HG03457 (cell line): ENCODE results near the gene ARMC9.
"Not testable (repeated sequence)": the region's sequence is repeated elsewhere in the genome, so short reads cannot be mapped to it uniquely, and the experiment has no call there.

Experiments
- ATAC-seq: cut with Tn5 transposase; IDR thresholded peaks from one replicate; pipeline ENCODE4 v1.9.1; 2021; ENCODE audit warnings: moderate number of reproducible peaks; ENCODE audit not compliant: unreplicated experiment

Gene ARMC9

DNA sequence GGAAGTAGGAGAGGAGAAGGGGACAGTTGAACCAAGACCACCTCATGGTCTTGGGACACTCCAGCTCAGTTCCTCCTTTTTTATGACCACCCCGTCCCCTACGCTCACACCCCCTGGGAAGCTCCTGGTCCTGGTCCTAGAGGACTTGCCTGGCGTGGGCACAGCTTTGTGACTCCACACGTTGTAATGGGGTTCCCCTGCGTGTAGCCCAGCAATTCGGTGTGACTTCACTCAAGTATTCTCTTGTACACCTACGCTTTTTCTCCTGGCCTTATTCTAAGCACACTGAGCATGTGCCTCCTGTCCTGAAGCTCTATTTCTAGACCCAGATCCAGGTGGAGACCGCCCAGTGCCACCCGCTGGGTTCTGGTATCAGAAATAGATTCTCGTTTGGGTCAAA is 161.0 kb downstream of the ARMC9 start:
- no peak for ATAC-seq

DNA sequence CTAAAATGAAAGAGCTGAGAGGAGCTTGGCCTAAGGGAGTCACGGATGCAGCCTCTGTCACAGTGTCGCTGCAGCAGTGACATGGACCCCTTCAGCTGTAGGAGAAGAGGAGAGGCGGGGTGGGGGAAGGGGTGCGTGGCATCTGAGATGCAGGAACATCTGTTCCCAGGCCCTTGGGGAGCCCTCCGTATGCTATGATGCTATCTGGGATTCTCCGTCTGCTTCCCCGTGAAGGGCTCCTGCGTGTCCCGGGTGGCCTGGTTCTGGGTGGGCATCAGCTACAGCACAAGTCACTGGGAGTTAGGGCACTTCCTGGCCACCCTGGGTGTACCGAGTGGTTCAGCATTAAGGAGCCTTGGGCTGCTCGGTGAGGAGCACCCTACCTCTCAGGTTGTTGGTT is 161.5 kb downstream of the ARMC9 start:
- ATAC-seq: no peak

DNA sequence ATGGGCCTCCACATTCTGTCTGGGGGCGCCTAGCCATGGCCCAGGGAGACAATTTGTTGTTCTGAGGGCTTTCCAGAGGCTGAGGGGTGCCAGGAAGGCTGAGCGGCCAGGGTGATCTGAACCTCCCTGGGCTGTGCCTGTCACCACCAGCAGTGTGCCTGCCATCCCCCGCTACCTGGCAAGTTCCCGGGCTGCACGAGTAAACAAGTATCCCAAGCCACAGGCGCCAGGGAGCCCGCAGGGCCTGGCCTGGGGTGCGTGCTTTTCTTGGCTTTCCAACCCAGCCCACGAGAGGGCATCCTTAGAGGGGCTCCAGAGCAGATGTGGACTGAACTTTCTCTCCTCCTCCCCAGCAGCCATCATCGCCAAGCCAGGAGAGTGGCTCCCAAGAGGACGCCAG is 162.0 kb downstream of the ARMC9 start:
- no peak for ATAC-seq

DNA sequence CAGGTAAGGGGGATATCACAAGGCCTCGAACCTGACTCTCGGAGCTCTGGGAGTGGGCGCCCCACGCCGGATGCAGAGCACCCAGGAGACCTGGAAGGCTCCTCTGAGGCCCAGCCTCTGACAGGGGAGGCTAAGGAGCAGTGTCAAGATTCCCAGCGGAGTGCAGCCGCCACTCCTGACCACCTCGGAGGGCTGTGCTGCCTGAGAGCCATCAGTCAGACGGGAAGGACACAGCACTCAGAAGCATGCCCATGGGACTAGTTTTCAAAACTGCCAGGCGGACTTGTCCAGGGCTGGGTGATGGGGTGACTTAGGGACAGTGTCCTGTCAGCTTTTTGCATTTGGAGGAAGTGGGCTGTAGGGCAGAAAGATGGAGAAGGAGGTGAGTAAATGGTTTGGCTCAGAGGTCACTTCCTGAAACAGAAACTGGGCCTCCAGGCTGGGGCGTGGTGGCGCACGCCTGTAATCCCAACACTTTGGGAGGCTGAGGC is 162.5 kb downstream of the ARMC9 start:
- no peak for ATAC-seq

DNA sequence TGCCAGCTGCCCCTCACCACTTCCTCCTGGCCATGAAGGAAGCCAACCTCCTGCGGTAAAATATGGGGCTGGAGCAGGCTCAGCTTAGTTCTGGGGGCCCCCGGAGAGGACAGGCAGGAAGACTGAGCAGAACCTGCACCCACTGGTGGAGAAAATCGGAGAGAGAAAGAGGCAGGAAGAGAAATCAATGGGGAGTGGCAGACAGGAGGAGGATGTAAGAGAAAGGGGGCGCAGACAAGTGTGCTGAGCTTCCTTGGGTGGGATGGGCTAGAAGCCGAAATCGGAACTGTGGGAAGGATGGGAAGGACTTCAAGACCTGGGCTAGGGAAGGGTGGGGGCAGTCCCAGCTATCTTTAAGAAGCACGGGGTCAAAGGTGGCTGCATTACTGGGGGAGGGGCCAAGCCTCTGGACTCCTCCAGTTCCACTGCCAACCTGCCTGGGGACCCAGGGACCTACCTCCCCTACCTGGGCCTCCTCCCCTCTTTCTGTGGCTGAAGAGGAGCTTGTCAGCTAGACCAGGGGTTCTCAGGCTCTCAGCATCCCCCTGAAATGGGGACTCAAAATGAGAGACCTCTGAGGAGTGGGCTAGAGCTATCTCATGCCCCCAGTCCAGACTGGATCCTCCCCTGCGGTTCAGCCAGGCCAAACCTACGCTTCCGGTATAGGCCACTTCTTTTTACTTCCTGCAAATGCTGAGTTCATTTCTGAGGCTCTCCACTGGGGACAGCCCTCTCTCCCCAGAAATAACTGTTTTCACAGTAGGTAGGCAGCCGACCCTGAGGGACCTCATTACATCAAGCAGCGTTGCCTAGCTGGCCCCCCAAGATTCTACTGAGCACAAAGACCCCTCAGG is 163.5 kb downstream of the ARMC9 start:
- no peak for ATAC-seq

DNA sequence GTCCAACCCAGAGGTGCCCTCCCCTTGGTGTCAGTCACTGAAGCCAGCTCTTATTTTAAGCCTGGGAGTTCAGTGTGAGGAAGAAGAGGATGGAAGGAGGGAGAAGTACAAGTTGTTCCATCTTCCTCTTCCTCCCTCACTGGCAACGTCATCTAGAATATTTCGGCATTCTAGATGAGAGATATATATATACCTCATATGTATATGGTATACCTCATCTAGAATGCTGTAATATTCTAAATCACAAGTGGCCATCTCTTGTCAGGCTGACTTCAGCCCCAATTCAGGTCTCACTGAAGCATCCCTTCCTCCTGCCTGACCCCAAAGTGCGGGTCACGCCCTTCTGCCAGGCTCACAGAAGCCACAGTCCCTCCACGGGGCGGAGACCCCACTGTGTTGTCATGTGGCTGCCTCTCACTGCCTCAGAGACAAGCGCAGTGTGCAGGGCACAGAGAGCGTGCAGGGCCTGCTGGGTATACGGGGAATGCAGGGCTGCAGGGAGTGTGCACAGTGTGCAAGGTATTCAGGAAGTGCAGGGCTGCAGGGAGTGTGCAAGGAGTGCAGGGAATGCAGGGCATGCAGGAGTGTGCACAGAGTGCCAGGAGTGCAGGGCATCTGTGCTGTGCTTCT is 164.2 kb downstream of the ARMC9 start:
- no peak for ATAC-seq

DNA sequence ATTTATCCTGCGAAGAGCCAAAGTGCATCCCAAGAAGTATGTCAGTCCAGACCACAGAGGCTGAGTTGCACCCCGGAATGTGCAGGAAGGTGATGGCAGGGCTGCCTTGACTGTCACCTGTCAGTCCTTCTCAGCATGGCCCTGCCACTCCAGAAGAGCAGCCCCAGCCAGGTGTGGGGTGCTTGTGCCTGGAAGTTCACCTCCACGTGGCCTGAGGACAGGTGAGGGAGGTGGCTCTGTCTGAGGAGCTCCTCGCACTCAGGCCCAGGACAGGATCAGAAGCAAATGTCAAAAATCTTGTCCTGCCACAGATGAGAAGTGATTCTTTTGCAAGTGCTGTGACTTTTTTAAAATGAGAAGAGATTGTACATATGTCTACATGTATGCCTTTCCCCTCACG is 165.6 kb downstream of the ARMC9 start:
- no peak for ATAC-seq

DNA sequence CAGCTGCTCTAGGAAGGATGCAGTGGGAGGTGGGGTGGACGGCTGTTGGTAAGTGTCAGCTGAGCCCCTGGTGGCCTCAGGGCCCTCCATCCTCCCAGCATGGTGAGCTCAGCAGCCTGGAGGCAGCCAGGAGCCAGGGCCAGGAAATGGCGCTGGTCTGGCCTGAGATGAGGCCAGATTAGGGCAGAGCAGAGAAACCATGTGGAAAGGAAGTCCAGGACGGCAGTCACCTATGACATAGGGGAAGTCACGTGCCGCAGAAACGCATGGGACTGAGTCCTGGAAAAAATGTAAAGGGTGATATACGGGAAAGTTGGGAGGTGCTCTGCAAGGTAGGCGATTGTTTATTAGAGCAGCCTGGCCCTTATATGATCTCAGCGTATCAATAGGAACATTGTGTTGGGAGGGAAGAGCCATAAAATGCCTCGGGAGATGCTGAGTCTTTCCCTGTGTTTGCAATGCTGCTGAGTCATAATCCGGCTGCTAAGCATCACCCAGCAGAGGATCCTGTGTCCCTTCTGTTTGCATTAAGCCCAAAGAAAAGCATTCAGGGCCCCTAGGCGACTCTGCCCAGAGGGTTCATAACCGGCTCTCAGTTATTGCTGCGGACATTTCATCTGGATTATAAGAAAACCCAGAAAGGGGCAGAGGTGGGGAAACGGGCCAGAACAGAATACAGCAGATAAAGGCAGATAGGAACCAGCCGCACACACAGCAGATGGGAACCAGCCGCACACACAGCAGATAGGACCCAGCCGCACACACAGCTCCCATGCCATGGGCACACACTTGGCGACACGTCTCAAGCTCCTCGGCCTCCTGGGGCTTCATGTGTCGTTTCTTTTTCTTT is 166.8 kb downstream of the ARMC9 start:
- no peak for ATAC-seq

DNA sequence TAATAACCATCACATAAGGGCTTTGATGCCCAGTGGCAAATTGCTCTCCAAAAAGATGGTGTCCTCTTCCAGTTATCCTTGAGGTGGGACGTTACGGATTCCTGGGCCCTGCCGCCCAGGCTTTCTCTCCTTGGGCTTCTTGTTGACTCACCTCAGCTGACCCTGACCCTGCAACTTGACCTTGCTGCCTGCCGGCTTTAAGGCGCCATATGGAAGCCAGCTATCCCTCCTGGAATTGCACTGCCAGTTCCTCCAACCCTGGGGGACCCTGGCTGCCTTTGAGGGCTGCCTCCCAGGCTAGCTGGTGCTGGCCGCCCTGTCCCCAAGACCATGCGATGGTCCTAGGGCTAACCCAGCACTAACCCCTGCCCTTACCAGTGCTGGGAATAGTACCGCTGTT is 168.7 kb downstream of the ARMC9 start:
- no peak for ATAC-seq

DNA sequence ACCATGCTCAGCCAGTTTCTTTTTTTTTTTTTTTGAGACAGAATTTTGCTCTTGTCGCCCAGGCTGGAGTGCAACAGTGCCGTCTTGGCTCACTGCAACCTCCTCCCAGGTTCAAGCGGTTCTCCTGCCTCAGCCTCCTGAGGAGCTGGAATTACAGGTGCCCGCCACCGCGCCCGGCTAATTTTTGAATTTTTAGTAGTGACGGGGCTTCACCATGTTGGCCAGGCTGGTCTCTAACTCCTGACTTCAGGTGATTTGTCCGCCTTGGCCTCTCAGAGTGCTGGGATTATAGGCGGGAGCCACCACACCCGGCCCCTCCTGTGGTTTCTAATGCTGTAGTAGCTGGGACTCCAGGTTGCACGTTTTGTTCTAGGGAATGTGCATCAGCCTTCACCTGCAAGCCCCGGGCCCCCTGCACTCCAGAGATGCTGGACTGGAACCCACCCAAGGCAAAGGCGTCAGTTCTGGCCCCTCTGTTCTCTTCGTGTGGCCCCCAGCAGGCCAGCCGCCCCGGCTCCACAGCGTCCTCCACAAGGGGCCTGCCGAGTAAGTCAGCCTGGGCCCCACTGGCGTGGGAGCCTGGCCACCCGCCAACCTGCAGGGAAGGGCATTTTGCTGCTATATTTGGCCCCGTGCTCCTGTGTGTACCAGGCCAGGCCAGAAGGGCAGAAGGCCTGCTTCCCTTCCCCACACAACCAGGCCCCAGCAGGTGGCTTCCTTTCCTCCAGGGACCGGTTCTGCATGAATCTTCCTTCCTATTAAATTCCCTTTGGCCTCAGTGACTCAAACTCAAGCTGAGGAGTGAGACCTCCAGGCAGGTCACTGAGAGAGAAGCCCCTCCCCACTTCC is 171.4 kb downstream of the ARMC9 start:
- ATAC-seq: no peak

DNA sequence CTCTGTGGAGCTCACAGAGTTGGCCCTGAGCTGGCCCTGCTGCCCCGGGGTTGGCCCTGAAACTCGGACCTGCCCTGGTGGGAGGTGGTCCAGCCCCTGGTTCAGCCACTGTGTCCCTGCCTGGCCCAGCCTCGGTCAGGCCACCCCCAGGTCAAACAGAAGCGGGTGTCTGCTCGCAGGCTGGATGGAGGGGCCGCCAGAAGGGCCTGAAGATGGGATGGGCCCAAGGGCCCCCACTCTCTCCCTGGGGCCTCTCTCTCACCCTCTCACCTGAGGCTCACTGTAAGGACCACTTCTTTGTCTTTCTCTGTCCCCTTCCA is 172.0 kb downstream of the ARMC9 start:
- ATAC-seq: no peak

DNA sequence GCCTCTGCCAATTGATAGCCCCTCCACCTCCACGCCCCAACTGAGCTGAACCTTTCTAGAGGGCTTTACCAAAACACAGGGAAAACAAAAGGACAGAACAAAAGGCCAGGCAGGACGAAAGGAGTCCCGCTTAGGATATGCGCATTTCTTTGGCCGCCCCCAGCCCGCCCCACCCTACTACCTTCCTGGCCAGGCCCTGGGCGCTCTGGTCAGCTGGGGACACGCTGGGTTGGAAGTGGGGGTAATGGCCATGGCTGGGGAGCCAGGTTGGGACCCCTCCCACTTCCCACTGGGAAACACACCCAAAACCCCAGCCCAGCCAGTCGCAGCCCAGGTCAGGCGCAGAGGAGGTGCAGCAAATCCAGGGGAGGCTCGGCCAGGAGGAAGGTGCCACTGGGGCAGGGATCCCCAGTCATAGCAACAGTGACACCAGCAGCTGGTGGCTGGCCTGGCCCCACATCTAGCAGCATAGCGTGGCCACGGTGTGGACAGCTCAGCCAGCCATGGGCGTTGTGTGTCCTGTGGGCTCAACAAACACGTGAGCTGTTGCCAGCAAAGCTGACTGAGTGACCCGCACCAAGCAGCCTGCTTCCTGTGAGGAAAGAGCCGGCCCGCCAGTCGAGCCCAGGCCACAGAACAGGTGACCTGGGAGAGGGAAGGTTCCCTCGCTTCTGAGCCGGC is 172.5 kb downstream of the ARMC9 start:
- no peak for ATAC-seq

DNA sequence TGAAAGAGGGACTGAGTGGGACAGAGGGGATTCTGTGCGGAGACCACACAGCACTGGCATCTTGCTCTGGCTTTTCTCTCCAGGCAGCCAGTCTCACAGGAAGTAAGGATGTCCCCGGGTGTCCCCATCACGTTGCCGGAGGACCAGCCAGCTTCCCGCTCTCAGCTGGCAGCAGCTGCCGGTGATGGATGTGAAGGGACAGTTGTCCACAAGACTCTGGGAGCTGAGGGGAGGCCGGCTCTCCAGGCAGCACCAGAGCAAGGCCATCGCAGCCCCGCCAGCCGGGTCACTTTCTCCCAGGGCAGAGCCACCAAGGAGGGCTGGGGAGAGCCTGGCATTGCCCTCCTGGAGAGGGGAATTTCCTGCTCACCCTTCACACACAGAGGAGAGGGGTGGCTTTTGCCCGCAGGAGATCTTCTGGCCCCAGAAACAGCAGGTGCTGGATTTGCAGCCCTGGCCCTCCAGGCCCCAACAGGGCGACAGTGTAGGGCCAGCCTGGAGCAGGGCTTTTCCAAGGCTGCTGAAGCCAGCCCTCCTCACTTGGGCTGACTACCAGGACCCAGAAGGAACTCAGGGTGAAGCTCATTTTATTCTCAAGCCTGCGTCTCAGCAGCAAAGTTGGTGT is 173.1 kb downstream of the ARMC9 start:
- no peak for ATAC-seq

DNA sequence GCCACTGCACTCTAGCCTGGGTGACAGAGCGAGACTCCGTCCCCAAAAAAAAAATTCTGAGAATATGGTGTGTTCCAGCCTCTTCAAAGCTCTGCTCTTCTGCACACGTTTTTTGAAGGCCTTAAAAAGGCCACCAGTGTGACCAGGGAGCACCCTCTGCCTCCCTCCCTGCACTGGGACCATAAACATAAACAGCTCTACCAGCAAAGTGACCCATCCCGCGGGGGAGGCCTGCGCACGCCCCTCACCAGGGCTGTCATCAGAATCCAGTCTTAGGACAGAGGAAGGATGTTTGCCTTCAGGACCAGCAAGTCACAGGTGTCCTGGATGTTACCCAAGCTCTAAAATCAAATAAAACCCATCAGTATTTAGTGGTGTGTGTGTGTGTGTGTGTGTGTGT is 173.9 kb downstream of the ARMC9 start:
- ATAC-seq: no peak

DNA sequence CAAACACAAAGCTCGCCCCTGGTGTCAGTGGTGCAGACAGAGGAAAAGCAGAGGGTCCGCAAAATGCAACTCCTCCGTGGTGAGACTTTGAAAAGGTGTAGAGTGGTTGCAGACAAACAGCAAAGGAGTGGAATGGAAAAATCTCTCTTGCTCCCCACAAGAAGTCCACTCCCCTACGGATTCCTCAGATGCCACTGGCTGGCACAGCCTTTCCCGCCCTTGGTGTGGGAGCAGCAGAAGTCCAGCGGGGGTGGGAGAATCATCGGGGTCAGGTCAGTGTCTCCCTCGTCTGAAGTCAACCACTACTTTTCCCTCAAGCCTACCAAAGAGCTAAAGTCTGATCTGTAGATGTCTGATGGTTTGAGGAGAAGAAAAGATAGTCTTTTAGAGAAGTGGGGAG is 174.8 kb downstream of the ARMC9 start:
- no peak for ATAC-seq

DNA sequence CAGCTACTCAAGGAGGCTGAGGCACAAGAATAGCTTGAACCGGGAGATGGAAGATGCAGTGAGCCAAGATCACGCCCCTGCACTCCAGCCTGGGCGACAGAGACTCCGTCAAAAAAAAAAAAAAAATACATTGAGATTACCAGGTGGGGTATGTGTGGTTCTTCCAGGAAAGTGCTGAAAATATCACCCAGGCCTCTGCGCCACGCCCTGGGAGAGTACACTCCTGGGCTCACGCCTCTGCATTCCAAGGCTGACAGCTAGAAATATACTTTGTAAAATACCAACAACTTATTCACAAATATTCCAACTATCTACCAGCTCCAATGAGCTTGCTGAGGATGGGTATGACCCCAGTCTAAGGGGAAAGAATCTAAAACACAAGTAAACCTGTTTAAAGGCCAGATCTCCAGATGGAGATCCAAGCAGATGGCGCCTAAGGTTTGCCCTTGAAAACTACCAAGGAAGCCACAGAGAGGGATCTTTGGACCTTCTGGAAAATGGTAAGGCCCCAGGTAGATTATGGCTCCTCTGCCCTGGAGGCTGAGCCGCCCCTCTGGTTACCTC is 175.4 kb downstream of the ARMC9 start:
- no peak for ATAC-seq

DNA sequence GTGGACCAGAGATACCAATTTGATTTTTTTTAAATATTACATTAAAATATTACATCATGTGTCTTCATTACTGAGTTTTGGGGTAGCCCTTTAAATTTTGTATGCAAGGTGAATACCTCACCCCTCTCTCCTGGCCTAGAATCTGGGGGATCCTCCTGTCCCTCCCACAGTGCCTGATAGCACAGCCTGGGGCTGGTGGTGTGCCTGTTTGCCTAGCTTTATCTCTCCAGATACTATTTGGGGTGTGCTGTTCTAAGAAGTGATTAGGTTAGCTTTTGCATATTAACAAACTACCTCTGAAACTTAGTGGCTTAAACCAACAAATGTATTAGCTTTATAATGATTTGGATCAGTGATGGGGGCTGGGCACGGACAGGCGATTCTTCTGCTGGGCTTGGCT is 176.3 kb downstream of the ARMC9 start:
- ATAC-seq: no peak

DNA sequence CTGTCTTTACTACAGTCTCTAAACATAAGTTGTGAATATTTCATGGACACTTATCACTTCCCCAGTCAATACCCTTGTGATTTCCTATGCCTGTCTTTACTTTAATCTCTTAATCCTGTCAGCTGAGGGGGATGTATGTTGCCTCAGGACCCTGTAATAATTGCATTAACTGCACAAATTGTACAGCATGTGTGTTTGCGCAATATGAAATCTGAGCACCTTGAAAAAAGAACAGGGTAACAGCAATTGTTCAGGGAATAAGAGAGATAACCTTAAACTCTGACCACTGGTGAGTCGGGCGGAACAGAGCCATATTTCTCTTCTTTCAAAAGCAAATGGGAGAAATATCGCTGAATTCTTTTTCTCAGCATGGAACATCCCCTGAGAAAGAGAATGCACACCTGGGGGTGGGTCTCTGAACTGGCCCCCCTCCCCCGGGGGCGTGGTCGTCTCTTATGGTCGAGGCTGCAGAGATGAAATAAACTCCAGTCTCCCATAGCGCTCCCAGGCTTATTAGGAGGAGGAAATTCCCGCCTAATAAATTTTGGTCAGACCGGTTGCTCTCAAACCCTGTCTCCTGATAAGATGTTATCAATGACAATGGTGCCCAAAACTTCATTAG is 177.7 kb downstream of the ARMC9 start:
- ATAC-seq: not testable (repeated sequence)

DNA sequence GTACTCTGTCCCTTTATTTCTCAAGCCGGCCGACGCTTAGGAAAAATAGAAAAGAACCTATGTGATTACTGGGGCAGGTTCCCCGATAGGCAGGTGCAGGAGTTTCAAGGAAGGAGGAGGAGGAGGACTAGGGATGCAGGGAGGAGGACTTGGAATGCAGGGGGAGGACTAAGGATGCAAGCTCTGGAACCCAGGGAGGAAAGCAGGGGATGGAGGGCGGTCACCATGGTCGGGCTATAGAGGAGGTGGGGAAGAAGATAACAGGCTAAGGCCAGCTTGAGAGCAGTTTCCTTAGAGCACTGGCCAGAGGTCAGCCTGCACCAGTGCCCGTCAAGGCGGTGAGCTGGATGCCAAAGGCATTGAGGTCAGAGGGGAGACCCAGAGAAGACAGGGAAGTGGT is 178.4 kb downstream of the ARMC9 start:
- ATAC-seq: no peak
